Measurements from ENCODE around the gene MINDY4.

The MINDY4 gene

GRCh38 chr7:30902466-30902865, 131.2 kb downstream of the MINDY4 start:
- DNase-seq (ENCODE audit: low read depth), result no peak

- no peak for DNase-seq (ENCODE audit: low read depth)
Measured at GRCh38 chr7:30903146-30903545, 131.9 kb downstream of the MINDY4 start.

GRCh38 chr7:30904561-30904960, 133.3 kb downstream of the MINDY4 start:
- no peak for DNase-seq (ENCODE audit: low read depth)

GRCh38 chr7:30905078-30906012, 134.1 kb downstream of the MINDY4 start:
- no peak for DNase-seq (ENCODE audit: low read depth)

GRCh38 chr7:30906014-30906413, 134.8 kb downstream of the MINDY4 start:
- DNase-seq (ENCODE audit: low read depth), result no peak

- no peak for DNase-seq (ENCODE audit: low read depth)
Measured at GRCh38 chr7:30906515-30907240, 135.5 kb downstream of the MINDY4 start.

GRCh38 chr7:30907527-30908267, 136.5 kb downstream of the MINDY4 start:
- no peak for DNase-seq (ENCODE audit: low read depth)

GRCh38 chr7:30908681-30909080, 137.5 kb downstream of the MINDY4 start:
- no peak for DNase-seq (ENCODE audit: low read depth)

GRCh38 chr7:30909431-30909830, 138.2 kb downstream of the MINDY4 start:
- DNase-seq (ENCODE audit: low read depth), result no peak

GRCh38 chr7:30910411-30911073, 139.3 kb downstream of the MINDY4 start:
- no peak for DNase-seq (ENCODE audit: low read depth)

- DNase-seq (ENCODE audit: low read depth), result no peak
Measured at GRCh38 chr7:30911133-30911532, 139.9 kb downstream of the MINDY4 start.

GRCh38 chr7:30911561-30911969, 140.3 kb downstream of the MINDY4 start, which contains the start of gene AQP1:
AQP1 (plus strand) TSS chr7:30911853; CDS start chr7:30911910, 57 bp downstream.
- no peak for DNase-seq (ENCODE audit: low read depth)

- DNase-seq (ENCODE audit: low read depth), result no peak
Measured at GRCh38 chr7:30912021-30912730, 141.0 kb downstream of the MINDY4 start.

- no peak for DNase-seq (ENCODE audit: low read depth)
Measured at GRCh38 chr7:30912731-30912985, 141.4 kb downstream of the MINDY4 start.

GRCh38 chr7:30912986-30913811, 142.0 kb downstream of the MINDY4 start:
- no peak for DNase-seq (ENCODE audit: low read depth)

- DNase-seq (ENCODE audit: low read depth), result no peak
Measured at GRCh38 chr7:30913821-30914515, 142.8 kb downstream of the MINDY4 start.

GRCh38 chr7:30914596-30914995, 143.4 kb downstream of the MINDY4 start:
- no peak for DNase-seq (ENCODE audit: low read depth)

GRCh38 chr7:30915005-30915601, 143.9 kb downstream of the MINDY4 start:
- DNase-seq (ENCODE audit: low read depth), result no peak

GRCh38 chr7:30915751-30916150, 144.5 kb downstream of the MINDY4 start:
- no peak for DNase-seq (ENCODE audit: low read depth)

All from stimulated activated CD8-positive, alpha-beta memory T cell treated with anti-CD3 and anti-CD28 coated beads, Interleukin-12 subunit alpha, Interleukin-12 subunit beta, amount 100 ng/mL, for 4 hours (primary cell).